ENCODE results near the gene SPATA45.
A peak's percentile ranks its signal among the peaks of the same experiment; 100 is the strongest.
"Not testable (repeated sequence)": the region's sequence is repeated elsewhere in the genome, so short reads cannot be mapped to it uniquely, and the experiment has no call there.

SPATA45 gene

DNA sequence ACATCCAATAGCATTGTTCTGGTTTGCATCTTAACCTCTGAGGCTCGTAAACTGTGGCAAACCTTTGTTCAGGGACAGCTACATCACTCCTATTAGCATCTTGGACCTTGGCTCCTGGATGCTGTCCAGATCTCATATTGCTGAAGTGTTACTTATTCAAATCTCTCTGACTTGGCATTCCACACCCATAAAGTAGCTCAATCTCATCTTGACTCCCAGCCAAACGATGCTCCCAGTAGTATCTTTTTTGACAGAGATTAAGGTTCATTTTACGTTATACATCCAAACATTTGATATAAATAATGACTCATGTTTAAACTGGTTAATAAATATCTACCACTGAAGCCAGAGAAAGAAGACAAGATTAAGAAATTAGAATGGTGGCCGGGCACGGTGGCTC, 6.2 kb upstream of the SPATA45 start:
- POLR2A ChIA-PET, result no interaction called here
- Histone ChIP-seq H3K36me3 (ENCODE audit: control insufficient read depth in 2 of 2, insufficient read depth in 1 of 2, low read length in 2 of 2) (no peaks in the 10 kb centered on the region; a peak in 1 of 3 replicates), H3K4me1 (ENCODE audit: control insufficient read depth, insufficient read depth, low read length) (peaks cover 5% of the 10 kb centered on the region; the same call in 1 of the 2 replicates), H3K4me3 (ENCODE audit: low read depth, low read length) (no peak overlapping the region), H3K27ac (ENCODE audit: extremely low read depth, low read depth, low read length) (no peak overlapping the region), H3K9me3 (ENCODE audit: control insufficient read depth, insufficient read depth, low read depth, low read length) (no peaks in the 10 kb centered on the region)
- TF ChIP-seq PRDM10 (tag by site-specific recombination; IDR thresholded peaks at IDR 0.05) (no peak), ZNF26 (tag by site-specific recombination; IDR thresholded peaks at IDR 0.05) (no peak), ZIC2 (tag by site-specific recombination; IDR thresholded peaks at IDR 0.05) (no peak), ZNF664 (tag by site-specific recombination; IDR thresholded peaks at IDR 0.05) (no peak), ZBTB21 (tag by site-specific recombination; IDR thresholded peaks at IDR 0.05) (no peak)
- TF ChIP-seq, protein P1, sequence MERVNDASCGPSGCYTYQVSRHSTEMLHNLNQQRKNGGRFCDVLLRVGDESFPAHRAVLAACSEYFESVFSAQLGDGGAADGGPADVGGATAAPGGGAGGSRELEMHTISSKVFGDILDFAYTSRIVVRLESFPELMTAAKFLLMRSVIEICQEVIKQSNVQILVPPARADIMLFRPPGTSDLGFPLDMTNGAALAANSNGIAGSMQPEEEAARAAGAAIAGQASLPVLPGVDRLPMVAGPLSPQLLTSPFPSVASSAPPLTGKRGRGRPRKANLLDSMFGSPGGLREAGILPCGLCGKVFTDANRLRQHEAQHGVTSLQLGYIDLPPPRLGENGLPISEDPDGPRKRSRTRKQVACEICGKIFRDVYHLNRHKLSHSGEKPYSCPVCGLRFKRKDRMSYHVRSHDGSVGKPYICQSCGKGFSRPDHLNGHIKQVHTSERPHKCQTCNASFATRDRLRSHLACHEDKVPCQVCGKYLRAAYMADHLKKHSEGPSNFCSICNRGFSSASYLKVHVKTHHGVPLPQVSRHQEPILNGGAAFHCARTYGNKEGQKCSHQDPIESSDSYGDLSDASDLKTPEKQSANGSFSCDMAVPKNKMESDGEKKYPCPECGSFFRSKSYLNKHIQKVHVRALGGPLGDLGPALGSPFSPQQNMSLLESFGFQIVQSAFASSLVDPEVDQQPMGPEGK (tag by site-specific recombination; IDR thresholded peaks at IDR 0.05), result no peak
- TF ChIP-seq, protein P2, sequence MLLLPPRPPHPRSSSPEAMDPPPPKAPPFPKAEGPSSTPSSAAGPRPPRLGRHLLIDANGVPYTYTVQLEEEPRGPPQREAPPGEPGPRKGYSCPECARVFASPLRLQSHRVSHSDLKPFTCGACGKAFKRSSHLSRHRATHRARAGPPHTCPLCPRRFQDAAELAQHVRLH (tag by site-specific recombination; IDR thresholded peaks at IDR 0.05), result no peak
- CTCF ChIA-PET, result interaction anchor here (1.1 kb wide), 1 partner anchor 14 kb away, joined by 3 read pairs; no protein-coding TSS in a partner anchor

GRCh38 chr1:212852105-212852688, 4.7 kb upstream of the SPATA45 start:
- CTCF ChIA-PET, result no interaction called here
- H3K4me3 ChIP-seq (ENCODE audit: low read depth, low read length), result no peak overlapping the region
- POLR2A ChIA-PET, result no interaction called here
- H3K4me1 ChIP-seq (ENCODE audit: control insufficient read depth, insufficient read depth, low read length), result peaks cover 4% of the 10 kb centered on the region; the same call in 1 of the 2 replicates
- H3K9me3 ChIP-seq (ENCODE audit: control insufficient read depth, insufficient read depth, low read depth, low read length), result no peaks in the 10 kb centered on the region
- no peak for TF ChIP-seq ZNF501 (tag by site-specific recombination; IDR thresholded peaks at IDR 0.05)
- no peak for TF ChIP-seq ZNF266 (tag by site-specific recombination; IDR thresholded peaks at IDR 0.05; ENCODE audit: low read depth)
- H3K36me3 ChIP-seq (ENCODE audit: control insufficient read depth in 2 of 2, insufficient read depth in 1 of 2, low read length in 2 of 2), result no peaks in the 10 kb centered on the region; a peak in 1 of 3 replicates
- H3K27ac ChIP-seq (ENCODE audit: extremely low read depth, low read depth, low read length), result no peak overlapping the region

DNA sequence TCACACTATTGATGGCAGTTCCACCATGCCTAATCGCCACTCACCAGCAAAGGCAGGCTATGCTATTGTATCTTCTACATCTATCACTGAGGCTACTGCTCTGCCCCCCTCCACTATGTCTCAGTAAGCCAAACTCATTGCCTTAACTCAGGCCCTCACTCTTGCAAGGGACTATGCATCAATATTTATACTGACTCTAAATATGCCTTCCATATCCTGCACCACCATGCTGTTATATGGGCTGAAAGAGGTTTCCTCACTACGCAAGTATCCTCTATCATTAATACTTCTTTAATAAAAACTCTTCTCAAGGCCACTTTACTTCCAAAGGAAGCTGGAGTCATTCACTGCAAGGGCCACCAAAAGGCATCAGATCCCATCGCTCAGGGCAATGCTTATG, 2.9 kb downstream of the SPATA45 start:
- H3K27ac ChIP-seq (ENCODE audit: extremely low read depth, low read depth, low read length); H3K9me3 ChIP-seq (ENCODE audit: control insufficient read depth, insufficient read depth, low read depth, low read length); H3K4me3 ChIP-seq (ENCODE audit: low read depth, low read length); H3K36me3 ChIP-seq (ENCODE audit: control insufficient read depth in 2 of 2, insufficient read depth in 1 of 2, low read length in 2 of 2); H3K4me1 ChIP-seq (ENCODE audit: control insufficient read depth, insufficient read depth, low read length): not testable (repeated sequence)
- ChIA-PET CTCF (interaction anchor here (0.5 kb wide), 1 partner anchor 179 kb away, joined by 3 read pairs; no protein-coding TSS in a partner anchor), POLR2A (interaction anchor here (1.3 kb wide), 1 partner anchor 13 kb away, joined by 5 read pairs; the partner anchor contains the start of gene FLVCR1)
- peak; percentile 97 for TF ChIP-seq ZNF600 (tag by site-specific recombination; IDR thresholded peaks at IDR 0.05)
